Activated CD4-positive, alpha-beta T cell treated with anti-CD3 and anti-CD28 coated beads for 24 hours (primary cell): ENCODE measurements around the gene CLEC4G.
A peak's percentile ranks its signal among the peaks of the same experiment; 100 is the strongest.
"Not testable (repeated sequence)": the region's sequence is repeated elsewhere in the genome, so short reads cannot be mapped to it uniquely, and the experiment has no call there.

ENCODE experiments used
- DNase-seq, 2 donors: peaks; one replicate each; pipeline ENCODE4 v3.0.0-alpha.2; 2020; ENCODE audit warnings: low read depth in 2 of 2

CLEC4G gene

DNA sequence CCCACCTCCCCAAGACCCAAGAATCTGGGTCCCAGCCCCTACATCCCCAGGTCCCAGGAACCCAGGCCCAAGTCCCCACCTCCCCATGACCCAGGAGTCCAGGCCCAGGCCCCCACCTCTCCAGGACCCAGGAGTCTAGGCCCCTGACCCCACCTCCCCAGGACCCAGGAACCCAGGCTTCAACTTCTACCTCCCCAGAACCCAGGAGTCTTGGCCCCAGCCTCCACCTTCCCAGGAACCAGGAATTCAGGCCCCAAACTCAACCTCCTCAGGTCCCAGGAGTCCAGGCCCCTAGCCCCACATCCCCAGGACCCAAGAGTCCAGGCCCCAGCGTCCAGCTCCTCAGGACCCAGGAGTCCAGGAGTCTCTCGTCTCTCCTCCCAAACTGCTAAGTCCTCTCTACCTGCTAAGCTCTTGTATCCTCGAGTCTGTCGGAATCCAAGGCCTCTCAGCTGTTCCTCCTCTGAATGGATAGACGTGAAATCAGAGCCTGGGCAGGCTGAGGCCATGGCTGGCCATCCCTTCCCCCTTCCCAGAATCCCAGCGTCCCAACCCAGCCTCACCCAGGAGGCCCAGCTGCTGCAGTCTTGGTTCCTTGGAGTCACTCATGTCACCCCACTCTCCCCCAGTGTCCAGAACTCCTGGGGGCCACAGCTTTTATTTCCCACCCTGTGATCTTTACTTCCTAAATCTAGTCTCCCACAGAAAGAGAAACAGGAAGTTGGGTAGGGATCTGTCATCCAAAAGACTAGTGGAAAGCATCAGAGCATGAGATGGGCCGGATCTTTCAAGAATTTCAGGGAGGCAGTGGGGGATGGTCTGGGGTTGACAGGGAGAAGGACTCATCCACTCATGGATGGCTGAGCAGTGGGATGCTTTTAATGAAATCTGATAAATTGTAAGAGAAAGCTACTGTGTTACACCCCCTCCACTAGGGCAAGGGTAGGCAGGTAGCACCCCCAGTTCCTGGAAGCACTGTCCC is 15.3 kb upstream of the CLEC4G start, which contains the start of gene CD209:
CD209 (minus strand) TSS at position 632 of the 982 bp plus-strand sequence; CDS start at position 609, 23 bp downstream.
- no peak for DNase-seq

- not testable (repeated sequence) for DNase-seq
Observed at GRCh38 chr19:7746306-7746705, 14.4 kb upstream of the CLEC4G start.

DNA sequence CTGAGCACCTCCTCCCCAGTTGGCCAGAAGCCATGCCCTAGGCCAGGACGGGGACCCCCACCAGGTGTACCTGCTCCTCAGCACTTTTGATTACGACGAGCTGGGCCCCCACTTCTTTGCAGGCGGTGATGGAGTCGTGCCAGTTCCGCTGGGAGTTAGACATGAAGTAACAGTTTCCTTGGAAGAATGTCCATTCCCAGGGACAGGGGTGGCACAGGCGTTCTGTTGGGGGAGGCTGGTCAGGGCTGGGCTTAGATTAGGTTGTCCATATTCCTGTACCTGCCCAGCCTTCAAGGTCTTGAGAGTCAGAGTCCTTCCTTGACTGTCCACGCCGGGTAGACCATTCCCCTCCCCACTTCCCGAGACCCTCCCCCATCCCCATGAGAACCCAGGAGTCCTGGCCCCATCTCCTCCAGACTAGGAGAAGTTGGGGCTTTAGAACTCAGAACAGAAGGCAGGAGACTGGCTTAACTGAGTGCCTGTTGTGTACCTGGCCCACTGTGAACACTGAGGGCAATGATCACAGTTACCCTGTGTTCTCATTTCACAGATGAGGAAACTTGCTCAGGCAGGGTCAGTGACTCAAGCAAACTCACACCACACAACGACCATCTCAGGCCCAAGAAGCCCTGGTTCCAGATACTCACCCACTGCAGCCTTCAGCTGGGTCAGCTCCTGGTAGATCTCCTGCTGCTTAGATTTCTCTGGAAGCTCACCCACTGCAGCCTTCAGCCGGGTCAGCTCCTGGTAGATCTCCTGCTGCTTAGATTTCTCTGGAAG is 13.2 kb upstream of the CLEC4G start:
- no peak for DNase-seq

- no peak for DNase-seq
Observed at GRCh38 chr19:7744199-7744786, 12.4 kb upstream of the CLEC4G start.

- DNase-seq = no peak
Observed at GRCh38 chr19:7743425-7743841, 11.5 kb upstream of the CLEC4G start.

GRCh38 chr19:7742991-7743390 is 11.1 kb upstream of the CLEC4G start:
- DNase-seq = no peak

- no peak for DNase-seq
Observed at GRCh38 chr19:7742575-7742974, 10.7 kb upstream of the CLEC4G start.

GRCh38 chr19:7740682-7741054 is 8.8 kb upstream of the CLEC4G start:
- no peak for DNase-seq

- no peak for DNase-seq
Observed at GRCh38 chr19:7739801-7740681, 8.1 kb upstream of the CLEC4G start.

DNA sequence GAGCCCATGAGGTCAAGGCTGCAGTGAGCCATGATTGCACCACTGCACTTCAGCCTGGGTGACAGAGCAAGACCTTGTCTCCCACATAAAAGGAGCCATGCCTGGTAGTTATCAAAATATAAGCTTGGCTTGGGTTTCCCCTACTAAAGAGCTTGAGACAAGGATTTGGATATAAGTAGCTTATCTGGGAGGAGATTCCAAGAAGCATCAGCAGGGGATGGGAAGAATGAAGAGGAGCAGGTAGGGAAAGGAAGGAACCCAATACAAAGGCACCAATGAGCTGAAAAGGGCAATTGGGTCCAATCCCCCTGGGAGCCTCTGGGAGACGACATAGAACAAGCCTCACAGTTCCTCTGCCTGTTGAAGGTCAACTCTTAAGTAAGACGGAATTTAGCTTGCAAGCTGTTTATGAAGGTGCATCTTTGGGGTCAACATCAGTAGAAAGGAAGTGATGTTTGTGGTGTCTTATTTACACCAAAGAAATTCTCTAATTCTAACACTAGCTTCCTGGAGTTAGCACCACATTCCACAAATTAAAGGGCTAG is 7.4 kb upstream of the CLEC4G start:
- DNase-seq = no peak

DNA sequence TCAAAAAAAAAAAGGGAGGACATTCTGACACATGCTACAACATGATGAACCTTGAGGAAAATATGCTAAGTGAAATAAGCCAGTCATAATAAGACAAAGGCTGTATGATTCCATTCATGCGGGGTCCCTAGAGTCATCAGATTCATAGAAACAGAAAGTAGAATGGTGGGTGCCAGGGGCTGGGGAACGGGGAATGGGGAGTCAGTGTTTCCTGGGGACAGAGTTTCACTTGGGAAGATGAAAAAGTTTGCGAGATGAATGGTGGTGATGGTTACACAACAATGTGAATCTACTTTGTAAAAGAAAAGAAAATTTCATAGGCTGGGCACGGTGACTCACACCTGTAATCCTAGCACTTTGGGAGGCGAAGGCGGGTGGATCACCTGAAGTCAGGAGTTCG is 6.1 kb upstream of the CLEC4G start:
- DNase-seq = peak in 1 of 2 donors; percentile 30

DNA sequence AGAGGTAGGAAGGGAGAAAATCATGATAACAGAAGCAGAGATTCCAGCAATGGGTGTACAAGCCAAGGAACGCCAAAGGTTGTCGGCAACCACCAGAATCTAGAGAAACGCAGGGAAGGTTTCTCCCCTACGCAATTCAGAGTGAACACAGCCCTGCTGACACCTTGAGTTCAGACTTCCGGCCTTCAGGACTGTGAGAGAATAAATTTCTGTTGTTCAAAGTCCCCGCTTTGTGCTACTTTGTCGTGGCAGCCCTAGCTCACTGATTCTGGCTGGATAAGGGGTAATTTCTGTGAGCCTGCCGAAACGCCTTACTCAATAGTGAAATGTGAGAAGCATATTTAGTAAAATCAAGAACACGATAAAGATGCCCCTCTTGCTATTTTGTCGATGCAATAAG is 5.3 kb upstream of the CLEC4G start:
- DNase-seq = no peak

DNA sequence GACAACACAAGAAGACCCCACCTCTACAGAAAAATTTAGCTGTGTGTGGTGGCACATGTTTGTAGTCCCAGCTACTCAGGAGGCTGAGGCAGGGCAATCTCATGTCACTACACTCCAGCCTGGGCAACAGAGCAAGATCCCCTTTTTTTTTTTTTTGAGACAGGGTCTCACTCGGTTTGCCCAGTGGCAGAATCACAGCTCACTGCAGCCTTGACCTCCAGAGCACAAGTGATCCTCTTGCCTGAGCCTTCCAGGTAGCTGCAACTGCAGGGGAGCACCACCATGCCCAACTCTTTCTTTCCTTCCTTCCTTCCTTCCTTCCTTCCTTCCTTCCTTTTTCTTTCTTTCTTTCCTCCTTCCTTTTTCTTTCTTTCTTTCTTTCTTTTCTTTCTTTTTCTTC is 4.2 kb upstream of the CLEC4G start:
- no peak for DNase-seq

GRCh38 chr19:7734220-7735203 is 2.6 kb upstream of the CLEC4G start:
- DNase-seq = no peak

DNA sequence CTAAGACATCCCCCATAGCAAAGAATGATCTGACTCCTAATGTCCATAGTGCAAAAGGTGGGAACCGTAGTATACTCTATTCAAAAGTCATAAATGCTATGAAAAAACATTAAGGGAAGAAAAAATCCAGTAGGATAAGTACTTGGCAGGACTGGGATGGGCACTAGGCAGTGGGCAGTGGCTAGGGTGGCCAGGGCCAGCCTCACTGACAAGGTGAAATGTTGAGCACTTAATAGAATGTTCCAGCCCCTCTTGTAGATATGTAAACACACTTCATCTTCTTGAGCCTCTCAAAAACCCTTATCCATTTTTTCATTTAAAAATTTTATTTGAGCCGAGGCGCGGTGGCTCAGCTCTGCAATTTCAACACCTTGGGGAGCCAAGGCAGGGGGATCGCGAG is 1.5 kb upstream of the CLEC4G start:
- DNase-seq = no peak

DNA sequence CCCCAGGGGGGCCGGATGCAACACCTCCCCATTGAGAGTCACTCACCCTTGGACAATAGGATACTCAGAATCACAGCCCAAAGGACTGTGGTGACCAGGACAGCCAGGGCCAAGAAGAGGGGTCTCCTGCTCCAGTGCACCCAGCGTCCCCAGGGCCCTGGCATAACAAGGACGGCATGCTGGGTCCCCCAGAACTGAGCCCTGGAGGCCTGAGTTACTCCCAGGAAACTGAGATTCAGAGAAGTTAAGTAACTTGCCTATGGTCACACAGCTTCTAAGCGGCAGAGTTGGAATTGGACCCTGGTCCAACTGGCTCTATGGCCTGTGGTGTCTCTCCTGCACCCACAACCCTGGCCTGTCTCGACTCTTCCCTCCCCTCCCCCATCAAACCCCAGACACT is 295 bp downstream of the CLEC4G start:
- no peak for DNase-seq

DNA sequence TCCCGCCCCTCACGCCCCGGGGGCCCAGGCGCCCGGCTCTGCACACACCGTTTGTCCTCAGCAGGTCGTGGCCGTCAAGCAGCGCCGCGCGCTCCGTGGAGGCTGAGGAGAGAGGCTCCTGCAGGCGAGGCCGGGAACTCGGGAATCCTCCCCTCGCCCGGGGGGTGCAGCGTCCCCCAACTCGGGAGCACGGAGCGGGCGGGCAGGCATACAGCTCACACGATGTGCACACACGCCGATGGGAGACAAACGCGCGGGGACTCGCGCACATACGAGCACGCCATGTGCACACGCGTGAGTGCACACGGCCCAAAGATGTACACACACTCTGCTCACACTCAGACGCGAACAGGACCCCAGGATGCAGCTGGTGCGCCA is 703 bp downstream of the CLEC4G start:
- DNase-seq = no peak

DNA sequence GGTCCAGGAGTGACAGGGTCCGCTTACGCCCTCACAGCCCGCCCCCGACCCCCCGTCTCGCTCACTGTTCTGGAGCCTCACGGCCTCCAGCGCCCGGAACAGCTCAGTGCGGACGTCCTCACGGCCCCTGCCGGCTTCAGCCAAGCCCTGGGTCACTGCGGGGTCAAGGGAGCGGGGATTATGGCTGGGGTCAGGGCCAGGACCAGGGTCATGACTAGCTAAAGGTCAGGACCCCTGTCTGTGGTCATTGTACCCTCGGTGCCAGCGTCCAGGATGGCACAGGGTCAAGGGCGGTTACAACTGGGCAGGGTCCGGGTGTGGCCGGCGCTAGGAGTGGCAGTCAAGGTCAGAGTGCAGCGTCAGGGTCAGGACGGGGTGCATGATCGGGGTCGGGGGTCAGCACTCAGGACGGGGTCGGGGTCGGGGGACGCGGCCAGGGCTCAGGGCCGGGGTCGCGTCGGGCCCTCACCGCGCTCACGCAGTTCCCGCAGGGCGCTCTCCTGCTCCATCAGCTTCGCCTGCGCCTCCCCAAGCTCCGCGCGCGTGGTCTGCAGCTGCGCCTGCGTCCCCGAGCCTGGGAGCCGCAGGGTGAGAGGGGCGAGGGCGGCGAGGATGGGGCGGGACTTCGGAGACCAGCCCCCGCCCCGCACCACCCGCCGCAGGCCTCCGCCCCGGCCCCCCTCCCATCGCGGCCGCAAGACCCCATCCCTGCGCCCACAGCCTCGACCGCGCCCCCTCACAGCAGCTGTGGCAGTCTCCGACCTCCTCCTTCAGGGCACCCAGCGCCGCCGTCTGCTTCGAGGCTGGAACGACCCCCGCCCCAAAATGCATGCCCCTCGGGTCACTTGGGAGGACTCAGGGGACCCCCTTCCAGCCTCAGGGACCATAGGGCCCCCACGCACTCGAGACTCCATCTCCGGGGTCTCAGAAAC is 1.4 kb downstream of the CLEC4G start:
- no peak for DNase-seq

DNA sequence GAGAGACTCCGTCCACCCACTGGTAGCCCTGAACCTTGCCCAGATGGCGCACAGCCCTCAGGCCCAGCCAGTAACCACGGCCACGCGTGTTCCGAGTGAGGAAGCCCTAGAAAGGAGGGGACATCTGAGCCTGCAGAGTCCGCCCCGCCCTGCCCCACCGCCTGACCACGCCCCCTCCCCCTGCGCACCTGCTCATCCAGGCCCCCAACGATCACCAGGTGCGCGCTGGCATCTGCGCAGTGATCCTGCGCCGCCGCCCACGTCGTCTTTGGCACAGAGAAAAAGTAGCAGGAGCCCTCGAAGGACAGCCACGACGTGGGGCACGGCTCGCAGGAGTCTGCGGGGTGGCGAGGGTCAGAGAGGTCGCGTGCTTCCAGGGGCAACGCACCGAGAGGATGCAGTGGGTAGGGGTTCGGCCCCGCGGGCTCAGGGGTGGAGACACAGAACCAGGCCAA is 2.1 kb downstream of the CLEC4G start:
- no peak for DNase-seq
